HG02840 (cell line): ENCODE results near the gene ERGIC1.

ENCODE experiments used
- ATAC-seq: cut with Tn5 transposase; IDR thresholded peaks from one replicate; pipeline ENCODE4 v1.9.1; 2021; ENCODE audit warnings: mild to moderate bottlenecking, moderate library complexity, moderate number of reproducible peaks; ENCODE audit not compliant: unreplicated experiment, low FRiP score

ERGIC1 gene

GRCh38 chr5:172825610-172826204 lies 8.3 kb upstream of the ERGIC1 start:
- ATAC-seq, result no peak

- no peak for ATAC-seq
These were observed 6.2 kb upstream of the ERGIC1 start for GRCh38 chr5:172827841-172828240.

GRCh38 chr5:172828911-172829431 lies 5.1 kb upstream of the ERGIC1 start:
- no peak for ATAC-seq

DNA sequence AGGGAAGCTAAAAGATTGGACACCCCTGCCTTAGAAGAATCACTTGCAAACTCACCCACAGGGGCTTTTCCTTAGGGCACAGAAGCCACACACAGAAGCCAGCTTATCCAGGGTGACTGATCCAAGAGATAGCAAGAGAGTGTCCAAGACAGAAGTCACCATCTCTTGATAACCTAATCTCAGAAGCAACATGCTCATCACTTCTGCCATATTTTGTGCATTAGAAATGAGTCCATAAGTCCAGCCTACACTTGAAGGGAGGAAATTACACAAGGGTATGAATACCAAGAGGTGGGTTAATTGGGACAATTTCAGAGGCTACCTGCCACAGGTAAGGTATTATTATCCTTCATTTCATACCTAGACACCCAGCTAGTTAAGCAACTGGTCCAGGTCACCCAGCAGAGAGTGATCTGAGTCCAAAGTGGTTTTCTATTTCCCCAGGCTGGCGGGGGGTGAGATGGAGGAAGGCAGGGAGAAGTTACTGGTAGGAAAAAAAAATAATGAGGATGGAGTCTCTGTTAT lies 3.7 kb upstream of the ERGIC1 start:
- ATAC-seq, result no peak

- no peak for ATAC-seq
These were observed 3.0 kb upstream of the ERGIC1 start for GRCh38 chr5:172830876-172831662.

DNA sequence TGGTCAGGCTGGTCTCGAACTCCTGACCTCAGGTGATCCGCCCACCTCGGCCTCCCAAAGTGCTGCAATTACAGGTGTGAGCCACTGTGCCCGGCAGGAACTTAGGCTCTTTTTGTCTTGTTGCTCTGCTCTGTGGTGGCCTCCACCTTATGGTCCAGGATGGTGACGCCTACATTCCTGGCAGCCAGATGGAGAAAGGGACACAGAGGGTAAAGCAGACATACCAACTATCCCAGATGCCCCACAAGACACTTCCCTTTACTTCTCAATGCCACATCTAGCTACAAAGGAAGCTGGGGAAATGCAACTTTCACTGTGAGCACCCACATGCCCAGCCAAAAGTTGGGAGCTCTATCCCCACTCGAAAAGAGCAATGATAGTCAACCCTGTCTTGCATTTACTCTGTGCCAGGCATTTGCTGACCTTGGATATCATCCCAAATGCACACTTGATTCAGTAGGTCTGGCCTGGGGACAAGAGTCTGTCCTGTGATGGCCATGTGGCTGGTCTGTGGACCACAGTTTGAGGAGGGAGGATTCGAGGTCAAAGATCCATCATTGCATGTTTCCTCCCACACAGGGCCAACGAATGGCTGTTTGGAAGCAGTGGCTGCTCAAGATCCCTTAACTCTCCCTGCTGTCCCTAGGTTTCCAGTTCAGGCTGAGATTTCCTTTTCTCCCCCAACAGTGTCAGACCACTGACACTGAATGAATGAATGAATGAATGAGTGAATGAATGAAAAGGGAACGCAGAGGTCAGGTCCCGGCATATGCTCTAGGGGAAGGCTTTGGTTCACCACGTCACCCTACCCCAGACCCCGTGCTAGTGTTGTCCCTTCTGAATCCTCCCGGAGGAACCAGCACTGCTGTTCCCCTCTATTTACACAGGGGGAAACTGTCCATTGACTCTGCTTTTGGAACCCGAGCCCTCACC lies 1.4 kb upstream of the ERGIC1 start:
- no peak for ATAC-seq

DNA sequence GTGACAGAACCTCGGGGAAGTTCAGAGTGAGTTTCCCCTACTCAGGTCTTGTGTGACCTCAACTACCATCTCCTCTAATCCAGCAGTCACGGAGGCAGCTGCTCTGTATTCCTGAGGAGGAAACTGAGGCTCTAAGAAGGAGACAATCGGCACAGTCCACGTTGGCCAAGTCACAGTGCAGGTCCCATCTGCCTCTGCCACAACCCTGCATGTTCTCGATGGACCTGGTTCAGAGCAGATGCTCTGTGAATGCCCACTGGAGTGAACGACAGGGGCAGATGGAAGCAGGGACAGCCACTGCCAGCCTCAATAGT lies 722 bp upstream of the ERGIC1 start:
- no peak for ATAC-seq

DNA sequence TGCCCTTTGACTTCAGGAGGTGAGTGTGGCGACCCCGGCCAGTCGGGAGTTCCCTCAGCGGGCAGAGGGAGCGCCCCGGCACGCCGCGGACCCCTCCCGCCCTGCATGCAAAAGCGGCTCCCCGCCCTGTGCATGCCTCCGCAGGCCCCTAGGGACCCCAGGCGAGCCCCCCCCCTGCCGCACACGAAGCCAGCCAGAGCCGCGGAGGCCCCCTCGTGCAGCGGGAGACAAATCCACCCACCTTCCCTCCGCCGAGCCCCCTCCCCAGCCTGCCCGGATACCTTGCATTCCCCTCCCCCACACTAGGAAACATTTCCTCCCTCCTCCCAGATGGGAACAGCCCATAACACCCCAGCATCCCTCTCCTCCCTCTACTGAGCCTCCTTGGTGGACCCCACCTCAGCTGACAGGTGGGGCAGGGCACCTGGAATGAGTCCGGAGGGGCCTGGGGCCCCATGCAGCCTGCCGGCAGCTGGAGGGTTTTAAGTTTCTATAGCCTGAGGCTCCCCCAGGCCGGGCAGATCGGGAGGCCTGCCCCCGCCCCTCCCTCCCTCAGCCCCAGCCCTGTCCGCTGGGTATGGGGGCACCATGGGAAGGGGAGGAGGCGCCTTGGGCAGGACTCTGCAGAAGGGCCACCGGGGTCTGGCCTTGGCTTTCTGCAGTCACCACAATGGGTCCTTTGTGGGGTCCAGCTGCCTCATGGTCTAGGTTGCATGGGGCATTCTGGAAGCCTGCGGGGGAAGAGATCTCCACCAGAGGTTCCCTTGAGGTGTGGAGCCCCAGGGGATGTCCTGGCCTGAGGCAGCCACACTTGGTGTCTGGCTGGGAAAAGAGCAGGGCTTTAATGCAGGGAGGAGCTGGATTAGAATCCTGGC lies 601 bp downstream of the ERGIC1 start:
- peak; percentile 36 for ATAC-seq

GRCh38 chr5:172835290-172835993 lies 1.4 kb downstream of the ERGIC1 start:
- ATAC-seq, result no peak

- ATAC-seq, result no peak
These were observed 1.9 kb downstream of the ERGIC1 start for GRCh38 chr5:172835994-172836356.

GRCh38 chr5:172837640-172838039 lies 3.6 kb downstream of the ERGIC1 start:
- ATAC-seq, result peak; percentile 53

GRCh38 chr5:172838151-172838875 lies 4.3 kb downstream of the ERGIC1 start:
- ATAC-seq, result no peak

- ATAC-seq, result no peak
These were observed 5.8 kb downstream of the ERGIC1 start for GRCh38 chr5:172839669-172840431.

DNA sequence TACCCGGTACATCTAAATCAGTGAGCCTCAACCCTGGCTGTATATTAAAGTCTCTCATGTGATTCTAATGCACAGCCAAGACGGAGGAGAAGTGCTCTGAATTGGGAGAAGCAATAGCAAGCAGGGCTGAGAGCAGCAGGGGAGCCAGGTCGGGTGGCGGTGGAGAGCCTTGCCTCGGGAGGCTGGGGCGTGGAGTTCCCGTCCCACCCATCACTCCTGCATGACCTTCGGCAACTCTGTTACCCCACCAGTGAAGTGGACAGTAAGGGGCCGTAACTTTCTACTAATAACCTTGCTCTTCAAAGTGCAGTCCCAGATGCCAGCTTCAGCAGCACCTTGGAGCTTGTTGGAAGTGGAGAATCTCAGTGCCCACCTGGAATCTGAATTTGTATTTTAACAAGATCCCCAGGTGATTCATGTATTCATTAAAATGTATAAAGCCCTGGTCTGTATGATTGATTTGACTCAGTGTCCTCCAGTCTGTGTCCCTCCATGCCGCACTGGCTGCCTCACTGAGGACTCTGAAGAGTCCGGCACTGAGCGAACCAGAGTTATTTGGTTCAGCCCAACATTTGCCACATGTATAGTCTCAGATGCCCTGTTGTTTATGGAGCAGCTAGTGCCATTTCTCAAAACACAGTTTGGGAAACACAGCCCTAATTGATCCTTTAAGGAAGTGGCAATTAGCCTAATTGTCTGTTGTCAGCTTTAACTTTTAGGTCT lies 6.5 kb downstream of the ERGIC1 start:
- ATAC-seq, result no peak

DNA sequence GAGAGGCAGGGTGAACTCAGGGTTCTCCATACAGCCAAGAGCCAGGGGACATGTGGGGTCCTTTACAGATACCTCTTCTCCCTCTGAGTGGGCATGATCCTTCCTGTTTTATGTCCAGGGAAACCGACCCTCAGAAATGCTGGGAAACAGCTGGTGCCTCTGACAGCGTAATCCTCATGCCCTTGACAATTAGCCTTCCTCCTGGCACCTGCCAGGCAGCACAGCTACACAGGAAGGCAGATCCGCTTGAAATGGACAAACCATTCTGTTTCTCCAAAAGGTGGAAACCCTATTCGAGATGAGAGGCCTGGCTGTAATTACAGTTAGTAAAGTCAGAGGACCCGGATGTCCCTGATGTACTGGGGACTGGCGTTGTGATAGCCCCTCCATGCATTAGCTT lies 7.2 kb downstream of the ERGIC1 start:
- ATAC-seq, result no peak

- ATAC-seq, result no peak
These were observed 9.9 kb downstream of the ERGIC1 start for GRCh38 chr5:172843825-172844576.

- ATAC-seq, result no peak
These were observed 10.5 kb downstream of the ERGIC1 start for GRCh38 chr5:172844577-172844838.
